Coronary artery (tissue), 2 donors: ENCODE measurements around the gene GJD2.

ENCODE experiments used
- DNase-seq: peaks from one replicate; pipeline ENCODE4 v3.0.0-alpha.2; 2017; ENCODE audit warnings: low spot score
- H3K27ac ChIP-seq, 2 donors: fragments of 200-600 bp; sonication (generic); one replicate each; pipeline ENCODE4 v1.5.1; 2016 to 2019
- H3K4me3 ChIP-seq: fragments of 200-600 bp; sonication (generic); 2 replicates; pipeline ENCODE4 v1.5.1; 2016; ENCODE audit warnings: mild to moderate bottlenecking, moderate library complexity
- TF ChIP-seq, protein P1 (sequence below): fragments of 200-600 bp; sonication (generic); IDR thresholded peaks from one replicate; pipeline ENCODE4 v1.5.1; 2019; ENCODE audit warnings: antibody characterized with exemption

The GJD2 gene

DNA sequence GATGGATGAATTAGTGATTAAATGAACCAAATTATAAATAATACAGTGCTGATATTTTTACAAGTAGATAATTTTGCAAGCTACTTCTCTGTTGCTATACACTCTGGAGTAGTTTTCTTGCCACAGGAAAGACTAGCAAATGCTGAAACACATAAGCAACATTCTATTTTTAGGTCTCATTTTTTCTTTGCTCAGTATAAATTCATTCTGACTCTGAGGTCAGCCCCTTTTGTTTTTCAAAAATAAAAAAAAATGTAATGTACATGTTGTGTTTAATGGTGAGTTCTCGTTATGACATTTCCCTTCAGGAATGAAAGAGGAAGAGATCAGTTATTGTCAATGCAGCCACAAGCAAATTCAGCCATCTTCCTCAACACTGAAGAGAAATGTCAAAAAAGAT, 24.9 kb downstream of the GJD2 start:
- no peak overlapping the region for H3K27ac ChIP-seq
- TF ChIP-seq, protein P1, sequence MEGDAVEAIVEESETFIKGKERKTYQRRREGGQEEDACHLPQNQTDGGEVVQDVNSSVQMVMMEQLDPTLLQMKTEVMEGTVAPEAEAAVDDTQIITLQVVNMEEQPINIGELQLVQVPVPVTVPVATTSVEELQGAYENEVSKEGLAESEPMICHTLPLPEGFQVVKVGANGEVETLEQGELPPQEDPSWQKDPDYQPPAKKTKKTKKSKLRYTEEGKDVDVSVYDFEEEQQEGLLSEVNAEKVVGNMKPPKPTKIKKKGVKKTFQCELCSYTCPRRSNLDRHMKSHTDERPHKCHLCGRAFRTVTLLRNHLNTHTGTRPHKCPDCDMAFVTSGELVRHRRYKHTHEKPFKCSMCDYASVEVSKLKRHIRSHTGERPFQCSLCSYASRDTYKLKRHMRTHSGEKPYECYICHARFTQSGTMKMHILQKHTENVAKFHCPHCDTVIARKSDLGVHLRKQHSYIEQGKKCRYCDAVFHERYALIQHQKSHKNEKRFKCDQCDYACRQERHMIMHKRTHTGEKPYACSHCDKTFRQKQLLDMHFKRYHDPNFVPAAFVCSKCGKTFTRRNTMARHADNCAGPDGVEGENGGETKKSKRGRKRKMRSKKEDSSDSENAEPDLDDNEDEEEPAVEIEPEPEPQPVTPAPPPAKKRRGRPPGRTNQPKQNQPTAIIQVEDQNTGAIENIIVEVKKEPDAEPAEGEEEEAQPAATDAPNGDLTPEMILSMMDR = no peak
- H3K4me3 ChIP-seq = no peak overlapping the region
- DNase-seq = no peak

DNA sequence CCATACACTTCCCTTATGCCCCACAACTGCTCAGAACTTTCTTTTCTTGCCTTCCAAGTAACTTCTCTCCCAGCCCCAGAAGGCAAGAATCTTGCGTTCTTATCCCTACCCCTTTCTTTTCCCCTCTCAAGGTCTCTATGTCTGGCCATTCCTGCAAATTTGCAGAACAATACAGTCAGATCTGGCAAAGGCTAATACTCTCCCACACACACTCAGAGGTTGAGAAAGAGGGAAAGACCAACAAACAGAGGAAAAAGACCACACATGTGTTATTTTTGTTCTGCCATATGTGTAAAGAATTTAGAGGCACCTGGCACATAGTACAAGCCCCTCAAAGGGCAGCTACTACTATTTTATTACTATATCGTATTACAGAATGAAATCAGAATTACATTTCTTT, 25.7 kb downstream of the GJD2 start:
- H3K4me3 ChIP-seq = no peak overlapping the region
- DNase-seq = no peak
- H3K27ac ChIP-seq = no peak overlapping the region
- TF ChIP-seq, protein P1 = no peak

DNA sequence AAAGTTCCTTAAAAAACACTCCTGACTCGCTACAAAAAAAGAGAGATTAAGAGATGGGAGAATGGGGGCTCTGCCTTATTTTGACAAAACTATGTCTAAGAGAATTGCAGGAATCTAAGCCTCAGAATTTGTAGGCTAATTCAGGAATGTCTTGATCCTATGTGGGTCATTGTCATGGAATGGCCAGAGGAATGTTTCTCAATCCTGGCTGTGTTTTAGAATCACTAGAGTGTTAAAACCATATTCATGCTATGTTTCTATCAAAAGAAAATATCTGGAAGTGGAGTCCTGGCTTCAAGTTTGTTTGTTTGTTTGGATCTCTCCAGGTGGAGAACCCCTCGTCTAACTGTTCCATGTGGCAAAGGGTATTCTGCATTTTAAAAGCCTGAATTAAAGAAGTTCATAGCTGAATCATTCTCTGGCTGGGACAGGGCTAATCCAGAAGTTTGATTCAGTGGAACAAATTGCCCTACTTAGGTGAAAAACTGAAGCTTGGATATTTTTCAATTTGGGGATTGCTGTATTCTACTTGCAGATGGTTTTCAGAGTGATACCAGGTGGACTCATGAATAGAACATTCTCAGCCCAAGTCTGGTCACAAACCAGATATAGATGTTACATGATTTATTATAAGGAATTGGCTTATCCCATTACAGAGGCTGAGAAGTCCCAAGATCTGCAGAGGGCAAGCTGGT, 28.2 kb downstream of the GJD2 start:
- DNase-seq = no peak
- H3K27ac ChIP-seq = no peak overlapping the region
- no peak overlapping the region for H3K4me3 ChIP-seq
- TF ChIP-seq, protein P1 = no peak

DNA sequence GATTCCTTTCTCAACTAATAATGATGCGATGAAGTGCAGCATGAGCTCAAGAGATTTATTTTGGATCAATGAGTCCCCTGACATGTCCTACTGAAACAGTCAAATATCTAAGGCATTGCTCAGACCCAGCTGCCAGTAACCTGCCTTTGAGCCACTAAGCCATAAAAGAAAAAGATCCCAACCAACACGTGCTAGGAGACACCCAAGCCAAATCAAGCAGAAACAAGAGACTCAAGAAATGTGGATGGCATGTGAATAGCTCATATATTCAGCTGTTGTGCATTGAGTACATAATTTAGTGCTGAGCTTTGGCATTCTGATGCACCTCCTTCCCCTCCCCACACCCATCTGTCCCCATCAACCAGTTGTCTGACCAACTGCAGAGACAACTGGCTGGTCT, 29.2 kb downstream of the GJD2 start:
- no peak for DNase-seq
- Histone ChIP-seq H3K27ac (no peak overlapping the region), H3K4me3 (no peak overlapping the region)
- TF ChIP-seq, protein P1 = no peak

DNA sequence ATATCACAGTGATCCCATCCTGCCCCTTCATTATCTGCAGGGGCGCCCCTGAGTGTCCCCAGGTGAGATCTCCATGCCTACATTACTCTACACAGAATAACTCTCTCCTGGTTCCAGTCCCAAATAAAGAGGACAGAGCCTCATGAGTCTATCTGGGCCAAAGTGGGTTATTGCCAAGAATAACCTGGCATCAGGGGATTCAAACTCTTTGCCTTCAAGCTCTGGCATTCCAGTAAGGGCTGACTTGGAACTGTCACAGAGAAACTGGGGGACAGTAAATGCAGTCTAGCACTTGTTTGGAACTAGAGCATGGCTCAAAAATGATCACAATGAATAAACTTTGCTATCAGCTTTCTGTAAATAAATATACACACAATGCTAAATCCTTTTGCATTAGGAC, 30.3 kb downstream of the GJD2 start:
- Histone ChIP-seq H3K27ac (no peak overlapping the region), H3K4me3 (no peak overlapping the region)
- TF ChIP-seq, protein P1 = no peak
- DNase-seq = no peak

DNA sequence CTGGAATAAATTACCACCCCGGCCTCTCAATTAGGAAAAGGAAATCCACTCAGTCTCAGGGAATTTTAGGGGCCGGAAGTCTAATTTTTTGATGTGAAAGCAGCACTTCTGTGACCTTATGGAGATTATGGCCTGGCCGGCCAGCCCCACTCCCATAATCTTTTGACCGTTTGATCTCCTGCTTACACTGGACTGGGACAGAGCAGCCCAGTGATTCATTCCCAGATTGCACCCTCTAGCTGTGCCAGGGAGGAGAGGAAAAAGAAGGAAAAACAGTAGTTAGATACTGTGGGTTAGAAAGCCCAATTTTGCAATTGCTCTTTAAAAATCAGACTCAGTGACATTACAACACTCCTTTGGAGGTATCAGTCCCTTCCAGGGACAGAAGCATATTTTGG, 32.4 kb downstream of the GJD2 start:
- DNase-seq = no peak
- peak overlapping the region; percentile 66 for H3K4me3 ChIP-seq
- TF ChIP-seq, protein P1 = no peak
- H3K27ac ChIP-seq = peak overlapping the region; percentile 35 to 88

DNA sequence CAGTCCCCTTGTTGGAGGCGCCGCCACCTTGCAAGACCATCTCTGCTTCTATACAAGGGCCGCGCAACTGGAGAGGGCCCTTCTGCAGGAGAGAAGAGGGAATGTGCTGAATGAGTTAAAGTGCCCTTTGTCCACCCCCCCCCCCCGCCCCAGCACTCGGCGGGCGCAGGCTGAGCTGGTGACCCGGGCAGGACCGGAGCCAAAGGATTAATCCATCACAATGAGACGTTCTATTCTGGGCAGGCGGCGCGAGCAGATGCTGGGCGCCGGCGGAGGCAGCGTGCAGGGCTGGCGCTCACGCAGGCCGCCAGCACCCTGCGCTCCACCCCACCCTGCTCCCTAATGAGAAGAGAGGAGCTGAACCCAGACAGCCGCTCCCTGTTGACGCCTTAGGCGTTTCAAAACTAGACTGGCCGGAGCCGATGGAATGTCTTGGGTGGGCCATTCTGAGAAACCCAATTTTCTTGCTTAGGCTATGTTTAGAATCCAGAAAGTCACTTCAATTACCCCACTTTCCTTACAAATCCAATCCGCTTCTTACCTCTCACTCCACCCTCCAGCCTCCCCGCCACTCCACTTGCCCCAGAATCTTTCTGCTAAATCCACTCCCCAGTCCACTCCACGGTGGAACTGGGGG, 32.9 kb downstream of the GJD2 start:
- Histone ChIP-seq H3K27ac (peak overlapping the region; percentile 35 to 88), H3K4me3 (peak overlapping the region; percentile 66)
- TF ChIP-seq, protein P1 = no peak
- DNase-seq = peak; percentile 81
